HepG2 (cell line): ENCODE results near the gene PHF13. TPM values are rescaled to one million over a fixed set of nuclear protein-coding genes. Genes with fewer than 3 reads are reported as not detected.

Experiments used
- AHDC1 ChIP-seq: sonication (generic); formaldehyde crosslinking; IDR thresholded peaks from 2 replicates; pipeline ENCODE4 v1.5.1; 2020; ENCODE audit warnings: mild to moderate bottlenecking, missing genetic modification reagents, borderline replicate concordance
- ARID5B ChIP-seq: IDR thresholded peaks from 2 replicates; pipeline ENCODE4 v1.4.0; 2020; ENCODE audit warnings: mild to moderate bottlenecking, missing genetic modification reagents
- ATF4 ChIP-seq, 2 experiments: fragments of 450-650 bp in 1 of 2; sonication (generic) in 1 of 2; formaldehyde crosslinking; IDR thresholded peaks; 2 replicates each; pipeline versions ENCODE4 v1.5.0 to v1.8.0; 2020 to 2022; ENCODE audit warnings: mild to moderate bottlenecking in 1 of 2, missing genetic modification reagents in 1 of 2
- EED ChIP-seq: sonication (generic); formaldehyde crosslinking; IDR thresholded peaks from 2 replicates; pipeline ENCODE4 v1.5.0; 2020; ENCODE audit warnings: mild to moderate bottlenecking, missing genetic modification reagents
- FOXJ3 ChIP-seq: sonication (generic); formaldehyde crosslinking; IDR thresholded peaks from 2 replicates; pipeline ENCODE4 v1.4.0; 2020; ENCODE audit warnings: missing genetic modification reagents, mild to moderate bottlenecking, borderline replicate concordance
- LRRFIP1 ChIP-seq: sonication (generic); formaldehyde crosslinking; conservative IDR thresholded peaks from 2 replicates; pipeline ENCODE4 v1.4.0; 2020; ENCODE audit warnings: missing genetic modification reagents
- NCOA2 ChIP-seq: sonication (generic); formaldehyde crosslinking; IDR thresholded peaks from 2 replicates; pipeline ENCODE4 v1.8.0; 2022; ENCODE audit warnings: inconsistent platforms
- RAD21 ChIP-seq: fragments of 450-650 bp; formaldehyde crosslinking; IDR thresholded peaks from 2 replicates; pipeline ENCODE4 v1.5.0; 2020; ENCODE audit warnings: mild to moderate bottlenecking
- RARA ChIP-seq: IDR thresholded peaks from 2 replicates; pipeline ENCODE4 v1.6.1; 2016; ENCODE audit warnings: missing genetic modification reagents, missing compliant biosample characterization
- TAF15 ChIP-seq: fragments of 200-400 bp; formaldehyde crosslinking; IDR thresholded peaks from one replicate; pipeline ENCODE4 v1.6.1; 2018; ENCODE audit warnings: mild to moderate bottlenecking, low read depth, low read length; ENCODE audit not compliant: poor library complexity, severe bottlenecking
- THYN1 ChIP-seq: sonication (generic); formaldehyde crosslinking; IDR thresholded peaks from 2 replicates; pipeline ENCODE4 v1.8.1; 2023; ENCODE audit warnings: low read depth, mild to moderate bottlenecking, moderate library complexity, missing genetic modification reagents, borderline replicate concordance
- ZFP1 ChIP-seq: IDR thresholded peaks from 2 replicates; pipeline ENCODE4 v1.6.1; 2016
- ZNF788 ChIP-seq: sonication (generic); formaldehyde crosslinking; IDR thresholded peaks from 2 replicates; pipeline ENCODE4 v1.5.0; 2020; ENCODE audit warnings: mild to moderate bottlenecking, missing genetic modification reagents, borderline replicate concordance
- polyA plus RNA-seq, 8 experiments: library from polyadenylated mRNA; depleted of rRNA in 3 of 8; stranded (reverse) in 7 of 8; unstranded in 1 of 8; fragments of >200 nt; fragmentation: Illumina TruSeq in 4 of 8; extraction: Trizol in 4 of 8; gene quantifications; 2 replicates each; pipeline versions ENCODE4 v1.2.1 to v1.2.3, GENCODE V29; 2011 to 2016; ENCODE audit warnings: low read depth in 4 of 8, missing spikeins in 1 of 8, mixed read lengths in 1 of 8; ENCODE audit not compliant: insufficient read depth in 1 of 8
- total RNA-seq, 5 experiments: library from RNA; depleted of rRNA; stranded (reverse); fragments of >200 nt; fragmentation: Illumina TruSeq; extraction: Trizol; gene quantifications; 2 replicates each; pipeline ENCODE4 v1.2.3, GENCODE V29; 2016; ENCODE audit warnings: low read depth in 1 of 5

The PHF13 gene
- total and polyA plus RNA-seq, 2 of the 13 experiments (the other 11 are each of a cell fraction or from before 2014, with no cell fraction given) = 4.7 to 7.4 TPM

GRCh38 chr1:6601923-6602668, 11.4 kb upstream of the PHF13 start (continued):
- no peak for TF ChIP-seq LRRFIP1 (CRISPR knock-in tag)
- peak in 1 of 2 experiments; percentile 10; a peak in 1 of 4 replicates for TF ChIP-seq ATF4 (CRISPR knock-in tag; IDR thresholded peaks at IDR 0.05)
- no peak for TF ChIP-seq AHDC1
- no peak for TF ChIP-seq ZFP1 (CRISPR knock-in tag)
- TF ChIP-seq THYN1 (CRISPR knock-in tag) = no peak
- TF ChIP-seq ZNF788 (CRISPR knock-in tag) = peak; percentile 74
- no peak for TF ChIP-seq TAF15
- 0 out of 2 replicates have a peak, but pooled peaks have one; percentile 26 for TF ChIP-seq RAD21 (CRISPR knock-in tag)
- TF ChIP-seq RARA (CRISPR knock-in tag) = no peak
- TF ChIP-seq EED (CRISPR knock-in tag) = peak; percentile 45; the same call in 1 of the 2 replicates
- TF ChIP-seq NCOA2 (CRISPR knock-in tag) = no peak
- TF ChIP-seq FOXJ3 (CRISPR knock-in tag) = no peak; the same call in 1 of the 2 replicates
- no peak; the same call in 1 of the 2 replicates for TF ChIP-seq ARID5B (CRISPR knock-in tag)
